NCI-H2227 treated with DMSO at 0.1 percent for 48 hours (cell line): ENCODE data around the gene VWA3B.
"Not testable (repeated sequence)": the region's sequence is repeated elsewhere in the genome, so short reads cannot be mapped to it uniquely, and the experiment has no call there.

Source experiments
- DNase-seq: peaks from one replicate; lab custom pipeline; 2025; lab: John Stamatoyannopoulos, UW

The VWA3B gene

DNA sequence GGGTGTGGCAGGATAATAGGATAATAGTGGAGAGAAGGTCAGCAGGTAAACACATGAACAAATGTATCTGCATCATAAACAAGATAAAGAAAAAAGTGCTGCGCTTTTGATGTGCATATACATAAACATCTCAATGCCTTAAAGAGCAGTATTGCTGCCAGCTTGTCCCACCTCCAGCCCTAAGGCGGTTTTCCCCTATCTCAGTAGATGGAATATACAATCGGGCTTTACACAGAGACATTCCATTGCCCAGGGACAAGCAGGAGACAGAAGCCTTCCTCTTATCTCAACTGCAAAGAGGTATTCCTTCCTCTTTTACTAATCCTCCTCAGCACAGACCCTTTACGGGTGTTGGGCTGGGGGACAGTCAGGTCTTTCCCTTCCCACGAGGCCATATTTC lies 43.1 kb downstream of the VWA3B start:
- not testable (repeated sequence) for DNase-seq

DNA sequence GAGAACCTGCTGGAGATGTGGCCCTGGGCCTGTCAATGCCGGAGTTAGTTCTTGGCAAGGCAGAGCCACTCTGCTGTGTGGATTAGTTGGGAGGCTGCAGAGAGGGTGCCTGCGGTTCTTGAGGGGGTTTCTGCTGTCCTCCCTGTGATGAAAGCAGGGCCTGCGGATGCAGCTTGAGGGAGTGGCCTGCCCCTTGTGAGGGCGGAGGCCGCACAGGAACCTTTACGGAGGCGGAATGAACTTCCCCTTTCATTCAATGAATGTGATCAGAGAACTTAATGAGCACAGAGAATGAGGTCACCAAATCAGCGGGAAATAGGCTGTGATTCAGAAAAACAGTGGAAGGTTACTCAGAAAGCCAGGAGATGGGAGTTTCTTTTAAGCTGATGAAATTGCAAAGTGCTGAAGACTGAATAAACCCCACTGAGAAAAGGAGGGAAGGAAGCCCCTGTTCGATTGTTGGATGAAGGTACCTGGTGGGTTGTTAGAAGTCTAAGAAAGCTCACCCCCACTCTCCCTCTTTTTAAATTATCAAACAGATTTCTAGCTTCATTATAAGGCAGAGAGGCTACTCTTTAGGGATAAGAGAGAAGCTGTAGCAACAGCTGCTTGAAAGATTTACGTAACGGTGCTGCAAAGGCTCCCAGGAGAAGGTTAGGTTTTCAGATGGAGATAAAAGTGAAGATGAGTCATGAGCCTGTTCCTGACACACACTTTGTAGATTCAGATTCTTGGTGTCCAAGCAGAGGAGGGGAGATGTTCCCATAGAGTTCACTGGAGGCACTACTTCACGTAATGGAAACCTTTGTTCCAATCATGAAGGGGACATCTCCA lies 47.4 kb downstream of the VWA3B start:
- DNase-seq: no peak

DNA sequence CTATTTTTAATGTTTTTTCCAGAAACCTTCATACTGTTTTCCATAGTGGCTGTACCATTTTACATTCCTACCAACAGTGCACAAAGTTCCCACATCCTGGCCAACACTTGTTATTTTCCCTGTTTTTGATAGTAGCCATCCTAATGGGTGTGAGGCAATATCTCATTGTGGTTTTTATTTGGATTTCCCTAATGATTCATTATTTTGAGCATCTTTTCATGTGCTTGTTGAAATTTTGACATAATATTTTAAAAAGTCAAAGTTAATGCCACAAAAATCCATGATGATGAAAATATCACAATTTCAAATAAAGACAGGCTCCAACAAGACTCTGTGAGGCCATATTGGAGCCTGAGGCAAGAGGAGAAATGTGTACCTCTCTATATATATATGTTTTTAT lies 50.2 kb downstream of the VWA3B start:
- no peak for DNase-seq

DNA sequence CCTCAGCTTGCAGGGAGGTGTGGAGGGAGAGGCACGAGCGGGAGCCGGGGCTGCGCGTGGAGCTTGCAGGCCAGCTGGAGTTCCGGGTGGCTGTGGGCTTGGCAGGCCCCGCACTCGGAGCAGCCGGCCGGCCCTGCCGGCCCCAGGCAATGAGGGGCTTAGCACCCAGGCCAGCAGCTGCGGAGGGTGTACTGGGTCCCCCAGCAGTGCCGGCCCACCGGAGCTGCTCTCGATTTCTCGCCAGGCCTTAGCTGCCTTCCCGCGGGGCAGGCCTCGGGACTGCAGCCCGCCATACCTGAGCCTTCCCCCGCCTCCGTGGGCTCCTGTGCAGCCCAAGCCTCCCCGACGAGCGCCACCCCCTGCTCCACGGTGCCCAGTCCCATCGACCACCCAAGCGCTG lies 52.0 kb downstream of the VWA3B start:
- DNase-seq: not testable (repeated sequence)

DNA sequence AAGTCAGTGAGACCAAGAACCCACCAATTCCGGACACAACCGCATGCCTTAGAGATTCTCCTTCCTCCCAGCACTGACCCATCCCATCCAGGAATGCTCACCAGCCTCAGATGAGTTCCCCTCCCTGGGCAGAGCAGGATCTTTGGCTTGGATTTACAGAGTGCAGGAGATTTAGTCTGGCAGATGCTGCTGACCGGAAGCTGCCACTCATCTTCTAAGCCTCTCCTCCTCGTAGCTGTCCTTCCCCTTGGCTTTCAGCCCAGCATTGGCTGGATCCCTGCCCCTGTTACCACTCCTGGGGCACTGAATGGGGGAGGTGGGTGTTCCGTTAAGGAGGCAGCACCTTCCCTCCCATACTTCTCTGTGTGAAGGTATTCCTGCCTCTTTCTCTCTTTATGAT lies 53.2 kb downstream of the VWA3B start:
- peak; percentile 3 for DNase-seq

DNA sequence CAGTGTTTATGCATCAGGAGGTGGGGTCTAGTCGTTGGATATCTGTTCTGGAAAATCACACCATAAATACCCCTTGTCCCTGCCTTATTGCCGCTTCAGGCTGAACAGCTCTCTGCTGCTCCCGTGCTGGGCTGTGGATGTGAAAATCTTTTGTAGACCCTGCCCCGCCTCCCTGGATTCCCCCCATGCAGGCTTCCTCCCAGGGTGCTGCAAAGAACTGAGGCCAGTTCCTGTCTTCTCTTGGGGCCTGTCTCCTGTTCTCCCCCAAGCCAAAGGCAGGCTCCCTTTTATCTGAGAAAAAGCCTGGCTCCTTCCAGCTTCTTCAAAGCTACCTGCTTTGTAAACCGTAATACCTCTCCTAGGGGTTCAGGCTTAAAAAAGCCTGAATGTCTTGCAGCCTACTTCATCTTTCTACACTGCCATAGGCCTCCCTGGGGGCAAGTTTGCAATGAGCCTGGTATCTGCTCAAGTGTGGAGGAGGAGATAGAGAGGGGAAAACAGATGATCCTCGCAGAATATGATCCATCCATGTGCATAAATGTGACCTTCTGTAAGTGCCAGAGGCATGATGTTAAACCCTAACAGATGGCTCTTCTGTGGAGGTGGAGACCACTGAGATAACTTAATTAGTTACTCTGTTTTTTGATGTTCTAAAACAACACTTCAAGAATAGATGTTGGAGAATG lies 55.3 kb downstream of the VWA3B start:
- DNase-seq: no peak

DNA sequence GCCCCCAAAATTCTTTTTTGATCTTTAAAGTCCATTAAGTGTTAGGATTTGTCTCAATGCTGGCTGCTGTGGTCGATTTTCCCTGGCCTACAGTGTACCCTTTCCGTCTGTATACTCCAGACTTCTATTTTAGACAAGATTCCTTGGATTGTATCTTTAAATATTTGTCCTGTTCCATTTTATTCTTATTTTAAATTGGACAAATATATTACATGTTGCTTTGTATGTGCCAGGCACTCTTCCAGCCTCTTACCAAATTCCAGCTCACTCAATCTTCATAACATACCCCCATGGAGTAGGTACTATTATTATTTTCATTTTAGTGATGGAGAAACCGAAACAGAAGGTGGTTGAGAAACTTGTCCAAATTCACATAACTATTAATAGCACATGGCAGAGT lies 58.1 kb downstream of the VWA3B start:
- DNase-seq: no peak

DNA sequence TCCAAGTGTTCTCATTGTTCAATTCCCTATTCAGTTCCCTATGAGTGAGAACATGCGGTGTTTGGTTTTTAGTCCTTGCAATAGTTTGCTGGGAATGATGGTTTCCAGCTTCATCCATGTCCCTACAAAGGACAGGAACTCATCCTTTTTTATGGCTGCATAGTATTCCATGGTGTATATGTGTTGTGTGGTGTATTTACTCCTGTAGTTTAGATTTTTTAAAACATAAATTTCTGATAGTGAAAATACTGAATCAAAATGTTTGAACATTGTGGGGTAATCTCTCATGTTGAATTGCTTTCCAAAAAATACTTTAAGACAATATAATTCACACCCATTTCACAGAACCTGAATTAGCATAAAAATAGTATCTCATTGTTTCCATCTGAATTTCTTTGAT lies 60.9 kb downstream of the VWA3B start:
- not testable (repeated sequence) for DNase-seq

DNA sequence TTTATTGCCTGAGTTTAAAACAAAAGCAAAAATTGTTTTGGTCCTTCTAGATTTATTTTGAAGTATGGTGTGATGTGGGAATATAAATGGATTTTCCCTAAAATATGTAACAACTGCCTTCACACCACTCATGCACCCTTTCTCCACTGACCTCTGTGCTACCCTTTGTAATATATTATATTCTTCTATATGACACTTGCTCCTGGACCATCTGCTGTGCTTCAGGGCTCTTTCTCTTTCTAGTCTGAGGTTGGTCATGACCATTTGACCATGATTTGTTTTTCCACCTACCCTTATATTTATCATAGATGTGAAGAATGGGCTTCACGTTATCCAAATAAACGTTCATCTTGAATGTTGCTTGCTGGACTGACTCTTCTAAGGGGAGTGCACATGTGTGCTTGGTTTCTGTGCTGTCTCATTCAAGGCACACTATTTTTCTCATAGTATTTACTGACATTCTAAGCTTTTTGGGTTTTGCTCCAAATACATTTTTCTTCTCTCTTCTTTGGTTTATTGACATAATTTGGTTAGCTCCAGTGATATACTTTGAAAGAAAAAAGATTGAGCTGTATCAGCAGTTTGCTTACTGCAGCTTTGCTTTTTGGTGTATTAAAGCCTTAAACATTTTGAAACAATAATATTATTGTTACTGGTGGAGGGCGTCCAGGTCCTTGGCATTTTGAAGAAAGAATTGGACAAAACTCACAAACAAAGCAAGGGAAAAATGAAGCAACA lies 61.8 kb downstream of the VWA3B start:
- DNase-seq: no peak

DNA sequence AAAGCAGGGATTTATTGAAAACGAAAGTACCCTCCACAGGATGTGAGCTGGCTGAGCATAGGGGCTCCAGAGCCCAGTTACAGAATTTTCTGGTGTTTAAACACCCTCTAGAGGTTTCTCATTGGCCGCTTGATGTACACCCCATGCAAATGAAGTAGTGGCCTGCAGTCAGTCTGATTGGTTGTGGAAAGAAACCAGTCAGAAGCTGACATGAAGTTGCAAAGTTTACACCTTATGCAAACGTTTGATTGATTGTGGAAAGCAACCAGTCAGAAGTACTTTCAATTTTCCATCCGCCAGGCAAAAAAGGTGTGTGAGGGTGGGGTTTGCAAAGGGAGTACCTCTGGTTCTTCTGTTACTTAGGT lies 62.3 kb downstream of the VWA3B start:
- DNase-seq: no peak

DNA sequence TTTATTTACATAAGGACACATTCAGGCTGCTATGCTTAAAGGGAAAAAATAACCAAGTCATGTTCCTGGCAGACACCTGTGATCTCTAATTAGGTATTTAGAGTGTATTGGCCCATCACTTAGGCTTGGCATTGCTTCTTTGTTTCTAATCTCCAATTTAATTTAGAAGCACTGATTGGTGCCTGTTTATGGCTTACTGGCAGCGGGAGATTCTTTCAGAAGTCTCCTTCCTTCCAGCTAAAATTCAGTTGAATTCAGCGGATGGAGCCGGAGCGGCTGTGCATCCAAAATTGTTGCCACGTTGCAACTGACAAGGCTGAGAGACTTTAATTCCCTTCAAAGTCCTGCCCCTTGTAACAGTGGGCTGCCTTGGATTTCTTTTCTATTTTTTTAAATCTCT lies 66.5 kb downstream of the VWA3B start:
- DNase-seq: no peak

DNA sequence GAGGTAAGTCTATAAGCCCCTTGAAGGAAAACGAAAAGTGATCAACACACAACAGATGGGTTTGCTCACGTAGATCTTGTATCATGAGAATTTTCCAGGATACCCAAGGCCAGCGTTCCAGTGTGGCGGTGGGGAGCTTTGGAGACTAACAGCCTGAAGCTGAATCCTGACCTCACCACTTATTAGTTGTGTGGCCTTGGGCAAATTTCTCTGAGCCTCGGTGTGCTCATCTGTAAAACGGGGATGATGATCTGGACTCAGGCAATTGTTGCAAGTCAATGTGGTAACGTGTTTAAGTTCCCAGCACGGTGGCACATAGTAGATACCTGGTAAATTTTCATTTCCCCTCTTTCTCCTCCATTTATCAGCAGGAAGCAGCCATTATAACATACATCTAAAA lies 68.3 kb downstream of the VWA3B start:
- no peak for DNase-seq

DNA sequence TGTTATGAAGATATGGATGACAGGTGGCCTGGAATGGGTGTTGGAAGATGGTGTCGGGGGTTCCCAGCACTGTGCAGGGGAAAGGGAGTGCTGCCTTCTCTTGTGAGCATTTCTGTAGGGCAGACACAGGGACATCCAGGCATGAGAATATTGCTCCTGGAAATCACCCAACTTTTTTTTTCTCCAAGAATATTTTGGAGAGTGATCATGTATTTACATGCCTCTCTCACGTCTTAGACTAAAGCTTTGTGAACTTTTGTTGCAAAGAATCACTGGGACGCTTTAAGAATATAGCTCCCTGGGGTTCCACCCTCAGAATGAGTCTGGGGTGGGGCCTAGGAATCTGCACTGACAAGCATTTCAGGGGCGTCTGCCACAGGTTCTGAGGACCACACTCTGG lies 68.7 kb downstream of the VWA3B start:
- no peak for DNase-seq

DNA sequence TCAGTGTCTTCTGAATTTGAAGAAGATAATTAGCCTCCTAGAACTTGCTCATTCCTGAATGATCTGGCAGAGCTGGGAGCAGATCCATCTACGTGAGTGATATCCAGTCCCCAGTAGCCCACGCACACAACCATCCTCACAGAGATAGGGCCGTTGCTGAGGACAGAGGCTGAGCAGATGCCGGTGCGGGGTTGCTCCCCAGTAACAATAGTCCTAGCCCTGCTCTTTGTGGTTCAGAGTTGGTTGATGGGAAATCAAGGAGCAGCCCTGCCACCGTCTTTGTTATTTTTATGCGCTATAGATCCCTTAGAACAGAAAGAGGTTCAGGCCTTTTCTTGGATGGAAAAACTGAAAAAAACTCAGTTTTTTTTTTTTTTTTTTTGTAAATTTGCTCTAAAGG lies 69.3 kb downstream of the VWA3B start:
- DNase-seq: no peak

DNA sequence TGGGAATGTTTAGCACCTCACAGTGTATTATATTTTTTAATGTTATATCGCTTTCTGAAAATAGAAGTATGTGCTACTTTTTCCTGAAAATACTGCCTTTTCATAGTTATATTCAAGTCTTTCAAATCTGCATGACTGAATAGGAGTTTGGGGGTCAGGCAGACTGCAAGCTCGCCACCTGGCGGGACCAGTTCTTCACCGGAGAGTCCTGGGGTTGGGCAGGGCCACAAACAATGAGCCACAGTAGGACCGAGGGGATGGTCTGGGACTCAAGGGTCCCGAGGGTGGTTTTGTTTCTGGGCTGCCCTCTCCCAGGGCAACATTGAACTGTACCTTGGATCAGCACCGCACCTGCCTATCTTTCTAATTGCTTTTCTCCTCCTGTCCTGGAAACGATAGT lies 70.6 kb downstream of the VWA3B start:
- DNase-seq: no peak

DNA sequence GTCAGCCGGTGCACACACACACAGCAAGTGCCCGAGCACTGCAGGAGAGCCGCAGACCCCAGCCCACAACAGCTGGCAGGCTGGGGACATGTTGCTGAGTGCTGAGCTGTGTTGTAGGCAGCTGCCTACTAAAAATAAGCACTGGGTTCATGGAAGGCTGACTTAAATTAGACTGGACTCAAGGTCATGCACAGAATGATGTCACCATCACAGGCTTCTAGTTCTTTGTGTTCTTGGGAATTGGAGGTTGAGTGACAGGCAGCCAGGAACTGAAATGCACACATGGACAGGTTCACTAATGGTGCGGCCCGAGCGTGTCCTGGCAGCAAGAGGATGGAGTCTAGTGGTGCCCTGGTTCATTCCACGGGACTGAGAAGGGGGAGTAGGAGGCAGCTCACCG lies 71.3 kb downstream of the VWA3B start:
- peak; percentile 7 for DNase-seq

DNA sequence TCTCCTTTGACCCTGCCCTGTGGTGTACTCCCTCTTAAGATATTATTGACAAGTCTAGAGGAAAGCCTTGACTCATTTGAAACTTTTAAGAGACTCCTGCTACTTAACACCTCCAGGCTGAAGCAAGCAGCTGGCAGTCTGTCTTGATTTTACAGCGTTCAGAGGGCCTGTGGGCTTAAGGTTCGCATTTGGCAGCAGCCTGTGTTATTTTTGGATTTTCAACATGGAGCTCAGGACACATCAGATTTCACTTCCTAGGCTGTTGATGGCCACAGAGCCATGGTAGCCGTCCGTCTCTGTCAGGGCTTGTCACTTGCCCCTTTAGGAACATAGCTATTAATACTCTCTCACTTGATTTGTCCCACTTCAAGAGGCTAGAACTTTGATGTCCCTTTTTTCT lies 73.6 kb downstream of the VWA3B start:
- DNase-seq: no peak

DNA sequence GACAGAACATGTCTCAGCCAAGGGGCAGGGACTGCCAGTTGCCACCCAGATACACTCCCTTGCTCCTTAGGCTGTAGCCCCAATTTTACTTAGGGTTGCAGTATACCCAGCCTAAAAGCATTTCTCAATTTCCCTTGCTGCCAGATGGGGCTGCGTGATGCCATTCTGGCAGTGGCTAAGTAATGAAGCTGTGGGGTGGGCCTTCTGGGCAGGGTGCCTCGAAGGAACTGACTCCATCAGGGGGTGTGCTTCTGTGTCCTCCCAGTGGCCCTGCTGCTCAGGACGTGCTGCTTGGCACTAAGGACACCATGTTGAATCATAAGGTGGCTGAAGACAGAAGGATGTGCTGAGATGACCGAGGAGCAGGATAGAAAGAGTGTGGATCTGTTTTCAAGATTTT lies 74.2 kb downstream of the VWA3B start:
- no peak for DNase-seq

DNA sequence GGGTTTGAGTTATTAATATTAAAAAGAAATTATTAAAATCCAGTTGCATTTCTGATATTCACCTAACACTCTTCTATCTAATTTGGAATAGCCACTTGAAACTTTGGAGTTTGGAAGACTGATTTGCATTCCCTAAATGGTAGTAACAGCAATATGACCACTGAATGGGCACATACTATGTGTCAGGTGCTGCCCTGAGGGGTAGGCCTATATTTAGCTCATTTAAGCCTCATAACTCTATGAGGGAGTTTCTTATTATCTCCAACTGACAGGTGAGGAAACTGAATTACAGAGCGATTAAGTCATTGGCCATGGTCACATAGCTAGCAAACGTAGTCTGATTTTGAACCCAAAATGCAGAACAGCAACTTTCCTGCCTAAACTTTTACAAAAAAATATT lies 77.3 kb downstream of the VWA3B start:
- no peak for DNase-seq

DNA sequence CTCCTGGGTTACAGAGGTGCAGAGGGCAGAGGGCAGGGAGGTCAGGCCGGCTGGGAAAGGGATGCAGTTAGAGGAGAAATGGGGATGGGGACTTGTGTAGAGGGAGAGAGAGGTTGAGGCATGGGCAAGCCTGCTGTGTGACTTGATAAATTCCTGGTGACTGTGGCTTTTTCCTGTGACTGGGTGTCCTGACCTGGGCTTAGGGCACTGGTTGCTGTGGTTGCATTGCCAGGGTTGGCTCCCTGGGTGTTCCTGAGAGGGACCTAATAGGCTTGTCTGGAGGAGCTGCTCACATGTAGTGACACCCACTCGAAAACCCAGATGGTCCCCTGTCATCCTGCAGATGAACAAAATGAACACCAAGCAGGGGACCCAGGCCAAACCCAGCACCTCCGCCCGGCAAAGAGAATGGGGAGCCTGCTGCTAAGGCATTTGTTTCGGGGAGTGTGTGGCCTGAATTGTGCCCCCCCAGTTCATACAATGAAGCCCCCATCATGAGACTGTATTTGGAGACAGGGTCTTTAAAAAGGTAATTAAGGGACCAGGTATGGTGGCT lies 78.6 kb downstream of the VWA3B start:
- DNase-seq: no peak

DNA sequence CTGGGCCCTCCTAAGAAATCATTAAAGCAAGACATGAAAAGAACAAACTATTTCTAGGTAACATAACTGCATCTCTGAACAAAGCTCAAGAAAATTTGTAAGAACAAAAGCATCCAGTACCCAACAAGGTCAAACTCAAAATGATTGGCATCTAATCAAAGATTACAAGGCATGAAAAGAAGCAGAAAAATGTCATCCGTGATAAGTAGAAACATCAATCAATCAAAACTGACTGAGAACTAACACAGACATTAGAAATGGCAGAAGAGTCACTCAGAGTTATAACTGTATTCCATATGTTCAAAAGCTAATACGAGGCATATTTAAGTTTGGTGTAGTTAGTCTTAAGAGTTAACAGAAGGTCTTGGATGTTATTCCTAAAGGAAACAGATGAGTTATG lies 80.9 kb downstream of the VWA3B start:
- no peak for DNase-seq

DNA sequence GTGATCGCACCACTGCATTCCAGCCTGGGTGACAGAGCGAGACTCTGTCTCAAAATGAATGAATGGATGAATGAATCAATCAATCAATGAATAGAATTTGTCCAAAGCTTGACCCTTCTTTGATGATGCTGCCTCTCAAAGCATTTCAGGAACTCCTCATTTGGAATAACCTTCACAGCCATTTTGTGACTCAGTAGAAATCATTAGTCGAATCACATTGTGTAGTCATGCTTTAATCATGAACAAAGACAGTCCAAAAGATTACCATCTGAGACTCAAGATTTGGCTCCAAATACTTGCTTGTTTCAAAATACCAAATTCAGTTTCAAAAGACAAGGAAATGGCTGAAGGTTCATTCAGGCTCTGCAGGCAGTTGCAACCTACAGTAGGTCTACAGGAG lies 83.1 kb downstream of the VWA3B start:
- no peak for DNase-seq
